ENCODE measurements around the gene ATP2A3. TPM values are rescaled to one million over a fixed set of nuclear protein-coding genes. Genes with fewer than 3 reads are reported as not detected.

The ATP2A3 gene
- total RNA-seq, 1 experiment from 2014 or later, result 13.3 TPM

- no peaks in the 10 kb centered on the region for H3K9me3 ChIP-seq (ENCODE audit: control insufficient read depth, low read depth, low read length)
- no peak overlapping the region for H3K4ac ChIP-seq (ENCODE audit: low read depth, low read length)
- H4K91ac ChIP-seq (ENCODE audit: insufficient read length, low read depth, low read length), result no peak overlapping the region
- no peak overlapping the region for H2BK5ac ChIP-seq (ENCODE audit: insufficient read length, low read length)
- H3K79me2 ChIP-seq (ENCODE audit: insufficient read depth, low read length), result no peaks in the 10 kb centered on the region
- no peaks in the 10 kb centered on the region for H3K27me3 ChIP-seq (ENCODE audit: insufficient read depth, low read length)
- H2BK15ac ChIP-seq (ENCODE audit: low read depth, low read length), result no peak overlapping the region
- H2BK20ac ChIP-seq (ENCODE audit: low read depth, low read length, poor library complexity, severe bottlenecking), result no peak overlapping the region
- H3K79me1 ChIP-seq (ENCODE audit: insufficient read depth, low read depth, low read length, poor library complexity, severe bottlenecking), result no peaks in the 10 kb centered on the region
- H3K4me3 Mint-ChIP-seq, result no peak overlapping the region
- H3K36me3 Mint-ChIP-seq (ENCODE audit: insufficient read depth in 1 of 3, low read depth in 3 of 3), result no peaks in the 10 kb centered on the region
- H2AFZ ChIP-seq (ENCODE audit: low read length), result no peak overlapping the region
- no peak overlapping the region for H3K23ac ChIP-seq (ENCODE audit: insufficient read length, low read depth, low read length)
- no peaks in the 10 kb centered on the region for H3K23me2 ChIP-seq (ENCODE audit: insufficient read length, low read depth, low read length, poor library complexity, severe bottlenecking)
- no peaks in the 10 kb centered on the region for H3K9me3 Mint-ChIP-seq
- H2AK5ac ChIP-seq (ENCODE audit: insufficient read length, low read length), result no peak overlapping the region
- no peak overlapping the region for H3K4me2 ChIP-seq (ENCODE audit: insufficient read depth, insufficient read length, low read length)
- no peak overlapping the region for H2BK12ac ChIP-seq (ENCODE audit: insufficient read length, low read depth, low read length)
- no peak overlapping the region for H3K27ac ChIP-seq (ENCODE audit: insufficient read length, low read depth, low read length)
- H3K4me1 ChIP-seq (ENCODE audit: insufficient read depth, low read length), result no peaks in the 10 kb centered on the region
- no peak overlapping the region for H3K27ac Mint-ChIP-seq
- H3K9ac ChIP-seq (ENCODE audit: extremely low read depth, insufficient read length, low read length), result no peak overlapping the region
- H4K8ac ChIP-seq (replicated peaks; ENCODE audit: insufficient read length, low read depth, low read length), result no peak overlapping the region
- no peak overlapping the region for H3K56ac ChIP-seq (ENCODE audit: insufficient read length, low read depth, low read length)
- H3K4me1 Mint-ChIP-seq, result peaks cover 2 to 12% of the 10 kb centered on the region in 2 experiments; a peak in 3 of 4 replicates
- no peaks in the 10 kb centered on the region for H4K20me1 ChIP-seq (ENCODE audit: control insufficient read depth, insufficient read depth, insufficient read length)
- no peak overlapping the region for H2BK120ac ChIP-seq (ENCODE audit: low read depth, low read length, poor library complexity, severe bottlenecking)
- no peak for TF ChIP-seq CTCF (conservative IDR thresholded peaks at IDR 0.05)
- no peak for DNase-seq
- no CpG with 5 or more reads among the region's 12 CpGs for WGBS (ENCODE audit: extremely low coverage, insufficient read length, low lambda C conversion rate)
- H3K18ac ChIP-seq (ENCODE audit: insufficient read length, low read depth, low read length), result no peak overlapping the region
- no peak overlapping the region for H4K5ac ChIP-seq (ENCODE audit: insufficient read length, low read depth, low read length)
- no peaks in the 10 kb centered on the region; the same call in 1 of the 2 replicates for H3K27me3 Mint-ChIP-seq (ENCODE audit: low read depth)
- no peak overlapping the region for H3T11ph ChIP-seq (ENCODE audit: low read length)
- no peak overlapping the region for H3K14ac ChIP-seq (ENCODE audit: insufficient read depth, low read length)
Observed at GRCh38 chr17:3950584-3950983, 13.7 kb downstream of the ATP2A3 start.

Data from H9 (cell line).